ENCODE data around the gene CD58.
"Not testable (repeated sequence)": the region's sequence is repeated elsewhere in the genome, so short reads cannot be mapped to it uniquely, and the experiment has no call there.

CD58 gene, protein sequence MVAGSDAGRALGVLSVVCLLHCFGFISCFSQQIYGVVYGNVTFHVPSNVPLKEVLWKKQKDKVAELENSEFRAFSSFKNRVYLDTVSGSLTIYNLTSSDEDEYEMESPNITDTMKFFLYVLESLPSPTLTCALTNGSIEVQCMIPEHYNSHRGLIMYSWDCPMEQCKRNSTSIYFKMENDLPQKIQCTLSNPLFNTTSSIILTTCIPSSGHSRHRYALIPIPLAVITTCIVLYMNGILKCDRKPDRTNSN

DNA sequence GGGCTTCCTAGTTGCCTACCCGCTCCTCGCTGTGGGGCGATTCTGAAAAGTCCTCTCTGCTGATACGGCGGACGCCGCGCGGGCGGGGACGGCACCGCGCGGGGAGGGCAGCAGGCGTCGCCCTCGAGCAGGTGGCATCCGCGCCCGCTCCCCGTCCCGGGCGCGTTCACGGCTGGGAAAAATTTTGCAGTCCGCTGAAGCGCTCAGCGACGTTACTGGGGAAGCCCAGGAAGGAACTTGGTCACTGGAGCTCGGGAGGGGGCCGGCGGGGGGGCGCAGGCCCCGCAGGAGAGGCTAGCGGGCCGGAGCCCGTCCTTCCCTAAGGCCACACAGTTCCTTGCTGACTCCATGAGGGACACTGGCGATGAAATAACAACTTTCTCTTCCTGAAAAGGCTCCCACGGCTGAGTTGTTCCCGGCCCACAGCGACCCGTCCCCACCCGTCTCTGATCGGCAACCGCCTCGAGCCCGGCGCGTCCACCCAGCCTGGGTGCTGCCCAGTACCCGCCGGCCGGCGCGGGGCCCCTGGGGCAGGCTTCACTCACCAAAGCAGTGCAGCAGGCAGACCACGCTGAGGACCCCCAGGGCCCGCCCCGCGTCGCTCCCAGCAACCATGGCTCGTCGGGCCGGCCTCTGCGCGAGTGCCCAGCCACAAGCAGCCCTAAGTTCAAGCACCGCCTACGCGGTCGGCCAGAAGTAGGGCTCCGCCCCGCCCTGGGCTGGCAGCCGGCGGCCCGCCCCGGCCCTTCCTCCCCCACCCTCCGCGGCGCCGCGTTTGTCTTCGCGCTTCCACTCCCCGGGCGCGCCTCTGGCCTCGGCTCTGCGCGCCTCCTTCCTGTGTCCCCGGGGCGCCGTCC, at the start of gene CD58:
CD58 (minus strand) TSS at position 669 of the 857 bp plus-strand sequence; CDS start at position 615, 54 bp downstream.
- peak; percentile 80 to 82 for DNase-seq

DNA sequence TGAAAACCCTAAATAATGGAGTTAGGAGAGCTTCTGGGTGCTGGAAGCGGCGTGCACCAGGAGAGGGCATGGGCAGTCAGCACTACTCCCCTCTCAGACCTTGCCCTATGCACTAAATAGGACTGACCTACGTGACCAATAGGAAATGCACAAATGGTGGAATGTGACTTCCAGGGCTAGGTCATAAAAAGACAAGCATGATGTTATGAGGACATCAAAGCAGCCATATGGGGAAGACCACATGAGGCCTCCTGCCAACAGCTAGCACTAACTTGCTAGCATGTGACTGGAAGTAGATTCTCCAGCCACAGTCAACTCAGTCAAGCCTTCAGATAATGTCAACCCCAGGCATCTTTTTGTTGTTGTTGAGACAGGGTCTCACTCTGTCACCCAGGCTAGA, 49.6 kb upstream of the CD58 start:
- not testable (repeated sequence) for DNase-seq

DNA sequence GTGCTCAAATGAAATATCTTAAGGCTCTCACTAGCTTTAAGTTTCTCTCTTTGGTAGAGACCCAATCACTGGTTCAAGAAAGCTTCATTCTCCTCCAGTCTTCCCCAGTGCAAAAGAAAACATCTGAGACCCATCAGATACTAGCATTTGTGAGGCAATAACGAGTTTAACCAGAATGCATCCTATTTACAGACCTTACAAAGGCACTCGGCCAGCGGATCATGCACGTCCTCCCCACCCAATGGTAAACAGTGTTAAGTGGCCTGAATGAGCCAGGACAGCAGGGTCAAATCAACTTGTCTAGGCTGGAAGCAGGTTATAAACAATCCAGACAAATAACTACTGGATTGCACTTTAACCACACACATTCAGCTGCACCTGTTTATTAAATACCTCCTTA, 48.3 kb upstream of the CD58 start:
- not testable (repeated sequence) for DNase-seq

GRCh38 chr1:116617808-116618207, 47.0 kb upstream of the CD58 start:
- DNase-seq: not testable (repeated sequence)

DNA sequence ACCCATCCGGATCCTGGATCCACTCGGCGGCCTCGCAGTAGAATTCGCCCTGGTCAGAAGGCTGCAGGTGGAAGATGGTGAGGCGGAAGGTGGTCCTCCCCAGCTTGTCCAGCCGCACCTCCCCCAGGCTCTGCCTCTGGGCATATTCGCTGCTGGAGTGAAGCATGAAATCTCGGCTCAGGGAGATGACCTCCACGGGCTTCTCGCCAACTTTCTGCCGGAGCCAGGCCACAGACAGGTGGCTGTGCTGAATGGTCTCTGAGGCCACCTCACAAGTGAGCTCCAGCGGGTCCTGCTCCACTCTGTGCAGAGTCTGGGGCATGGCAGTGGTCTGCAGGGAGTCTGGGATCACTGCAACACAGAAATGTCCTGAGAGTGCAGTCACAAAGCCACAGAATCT, 43.0 kb upstream of the CD58 start:
- DNase-seq: not testable (repeated sequence)

- DNase-seq: peak in 1 of 2 experiments; percentile 11
Measured at GRCh38 chr1:116609801-116610371, 39.1 kb upstream of the CD58 start.

- not testable (repeated sequence) for DNase-seq
Measured at GRCh38 chr1:116608841-116609240, 38.0 kb upstream of the CD58 start.

- DNase-seq: peak in 1 of 2 experiments; percentile 12
Measured at GRCh38 chr1:116608151-116608550, 37.3 kb upstream of the CD58 start.

- not testable (repeated sequence) for DNase-seq
Measured at GRCh38 chr1:116607463-116607862, 36.6 kb upstream of the CD58 start.

- DNase-seq: peak; percentile 50 to 64
Measured at GRCh38 chr1:116606067-116606466, 35.2 kb upstream of the CD58 start.

DNA sequence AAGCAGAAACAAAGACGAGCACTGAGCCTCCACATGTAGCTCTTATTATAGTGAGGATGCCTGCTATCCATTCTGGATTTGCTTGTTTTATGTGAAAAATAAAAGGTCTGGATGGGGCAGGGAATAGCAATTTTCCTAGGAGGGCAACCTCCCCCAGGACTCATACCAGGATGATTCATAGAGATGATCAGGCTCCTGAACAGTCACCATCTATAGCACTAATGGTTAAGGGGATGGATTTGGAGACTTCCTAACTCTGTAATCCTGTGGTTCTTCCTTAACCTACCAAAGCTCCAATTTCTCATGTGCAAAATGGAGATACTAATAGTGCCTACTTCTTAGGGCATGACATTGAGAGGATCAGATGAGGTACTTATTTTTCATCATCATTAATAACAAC, 34.5 kb upstream of the CD58 start:
- DNase-seq: no peak

DNA sequence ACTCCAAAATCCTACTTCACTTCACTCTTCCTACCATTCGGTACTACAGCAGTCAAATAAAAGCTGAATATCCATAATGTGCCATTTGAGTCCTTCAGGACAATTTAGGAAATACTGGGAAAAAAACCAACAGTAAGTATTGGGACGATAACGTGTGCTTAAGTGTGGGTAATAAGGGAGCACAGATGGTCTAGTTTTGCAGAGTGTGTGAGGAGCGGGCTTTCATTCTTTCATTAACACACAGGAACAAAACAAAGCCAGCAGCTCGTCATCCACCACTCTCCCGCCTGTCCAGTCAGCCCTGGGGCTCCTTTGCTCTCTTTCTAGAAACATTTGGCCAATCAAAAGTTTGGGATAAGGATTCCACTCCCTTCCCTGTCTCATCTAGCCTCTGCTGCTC, 33.6 kb upstream of the CD58 start:
- not testable (repeated sequence) for DNase-seq

GRCh38 chr1:116603646-116604045, 32.8 kb upstream of the CD58 start:
- DNase-seq: not testable (repeated sequence)

GRCh38 chr1:116599369-116599768, 28.5 kb upstream of the CD58 start:
- DNase-seq: not testable (repeated sequence)

GRCh38 chr1:116598420-116599036, 27.7 kb upstream of the CD58 start:
- DNase-seq: not testable (repeated sequence)

GRCh38 chr1:116597388-116597787, 26.6 kb upstream of the CD58 start:
- DNase-seq: not testable (repeated sequence)

GRCh38 chr1:116596742-116597307, 26.0 kb upstream of the CD58 start:
- not testable (repeated sequence) for DNase-seq

- DNase-seq: peak; percentile 24 to 66
Measured at GRCh38 chr1:116595946-116596741, 25.3 kb upstream of the CD58 start.

GRCh38 chr1:116595065-116595840, 24.4 kb upstream of the CD58 start:
- DNase-seq: peak; percentile 8 to 22

- not testable (repeated sequence) for DNase-seq
Measured at GRCh38 chr1:116593977-116594376, 23.2 kb upstream of the CD58 start.

DNA sequence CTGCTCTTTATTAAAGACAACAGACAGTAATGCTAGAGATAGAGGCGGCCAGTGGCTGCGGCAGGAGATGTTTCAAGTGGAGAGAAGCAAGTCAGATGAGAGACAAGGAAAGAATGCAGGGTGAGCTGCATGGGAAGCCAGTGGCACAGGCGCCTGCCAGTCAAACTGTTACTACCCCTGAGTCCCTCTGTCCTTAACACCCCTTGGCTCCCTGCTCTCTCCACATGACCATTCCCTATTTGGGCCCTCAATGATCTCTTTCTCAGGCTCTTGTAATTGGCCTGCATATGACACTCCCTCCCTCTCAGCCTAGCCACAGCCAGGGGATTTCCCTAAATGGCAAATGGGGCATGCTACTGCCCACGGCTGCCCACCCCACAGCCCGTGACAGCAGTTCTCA, 22.6 kb upstream of the CD58 start:
- DNase-seq: not testable (repeated sequence)

All from Kasumi-1 (cell line).